ENCODE results near the gene STRA8. TPM values are rescaled to one million over a fixed set of nuclear protein-coding genes. Genes with fewer than 3 reads are reported as not detected.

STRA8 gene
- total RNA-seq, 1 experiment from 2014 or later = not detected

DNA sequence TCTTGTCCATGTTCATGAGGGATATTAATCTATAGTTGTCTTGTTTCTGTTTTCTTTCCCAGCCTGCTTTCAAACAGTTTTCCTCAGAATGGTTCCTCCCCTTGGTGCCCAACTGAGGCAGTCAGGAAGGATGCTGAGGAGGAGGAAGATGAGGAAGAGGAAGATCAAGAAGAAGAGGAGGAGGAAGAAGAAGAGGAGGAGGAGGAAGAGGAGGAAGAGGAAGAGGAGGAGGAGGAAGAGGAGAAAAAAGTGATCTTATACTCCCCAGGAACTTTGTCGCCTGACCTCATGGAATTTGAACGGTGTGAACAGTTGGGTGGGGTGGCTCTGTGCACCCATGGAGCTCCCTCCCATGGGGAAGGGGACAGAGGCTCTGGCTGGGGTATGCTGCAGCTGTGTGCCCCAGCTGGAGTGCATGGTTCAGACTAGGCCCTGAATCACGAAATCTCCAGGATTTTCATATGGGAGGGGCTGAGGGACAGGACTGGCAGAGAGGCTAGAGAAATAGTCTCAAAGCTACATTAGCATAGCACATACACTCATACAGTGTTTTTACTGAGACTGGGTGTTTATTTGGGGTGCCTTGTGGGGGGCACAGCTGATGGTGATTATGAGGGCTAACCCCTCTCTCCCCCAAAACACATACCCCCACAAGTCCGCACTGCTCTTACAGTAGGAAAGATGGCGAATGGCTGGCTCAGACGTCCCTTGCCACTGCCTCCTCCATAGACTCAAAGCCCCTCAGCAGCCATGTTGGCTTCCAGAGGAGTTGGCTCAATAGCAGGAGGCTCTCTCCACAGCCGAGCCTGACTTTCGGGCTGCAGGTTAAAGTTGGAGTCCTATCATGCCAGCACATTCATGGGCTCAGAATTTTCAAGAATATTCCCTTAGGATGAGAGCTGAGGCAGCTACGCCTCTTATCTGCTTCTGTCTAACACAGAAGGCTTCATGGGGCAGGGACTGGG lies 11.9 kb downstream of the STRA8 start:
- no peaks in the 10 kb centered on the region for H3K4me1 ChIP-seq (ENCODE audit: insufficient read depth, low read length)
- POLR2A ChIA-PET (ENCODE audit: unreplicated experiment) = no interaction called here
- H3K4me2 ChIP-seq (ENCODE audit: low read length) = no peak overlapping the region
- no TSS peak for BruUV-seq (replicated peaks)
- intact Hi-C loops (cut with micrococcal nuclease) = no loop called here
- no peak overlapping the region for H3K9ac ChIP-seq (ENCODE audit: low read length)
- H3K9me3 ChIP-seq (ENCODE audit: low read length) = no peaks in the 10 kb centered on the region
- H3K27me3 ChIP-seq (ENCODE audit: low read length) = no peaks in the 10 kb centered on the region
- H3F3A ChIP-seq (ENCODE audit: low read length, unreplicated experiment) = no peaks in the 10 kb centered on the region
- no peaks in the 10 kb centered on the region for H3K79me2 ChIP-seq (ENCODE audit: low read length)
- no peaks in the 10 kb centered on the region for H3K9me2 ChIP-seq (replicated peaks; ENCODE audit: low read length)
- CTCF ChIA-PET = no interaction called here
- no peak overlapping the region for H2AFZ ChIP-seq (ENCODE audit: low read length)
- TF ChIP-seq, protein P1, sequence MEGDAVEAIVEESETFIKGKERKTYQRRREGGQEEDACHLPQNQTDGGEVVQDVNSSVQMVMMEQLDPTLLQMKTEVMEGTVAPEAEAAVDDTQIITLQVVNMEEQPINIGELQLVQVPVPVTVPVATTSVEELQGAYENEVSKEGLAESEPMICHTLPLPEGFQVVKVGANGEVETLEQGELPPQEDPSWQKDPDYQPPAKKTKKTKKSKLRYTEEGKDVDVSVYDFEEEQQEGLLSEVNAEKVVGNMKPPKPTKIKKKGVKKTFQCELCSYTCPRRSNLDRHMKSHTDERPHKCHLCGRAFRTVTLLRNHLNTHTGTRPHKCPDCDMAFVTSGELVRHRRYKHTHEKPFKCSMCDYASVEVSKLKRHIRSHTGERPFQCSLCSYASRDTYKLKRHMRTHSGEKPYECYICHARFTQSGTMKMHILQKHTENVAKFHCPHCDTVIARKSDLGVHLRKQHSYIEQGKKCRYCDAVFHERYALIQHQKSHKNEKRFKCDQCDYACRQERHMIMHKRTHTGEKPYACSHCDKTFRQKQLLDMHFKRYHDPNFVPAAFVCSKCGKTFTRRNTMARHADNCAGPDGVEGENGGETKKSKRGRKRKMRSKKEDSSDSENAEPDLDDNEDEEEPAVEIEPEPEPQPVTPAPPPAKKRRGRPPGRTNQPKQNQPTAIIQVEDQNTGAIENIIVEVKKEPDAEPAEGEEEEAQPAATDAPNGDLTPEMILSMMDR (conservative IDR thresholded peaks at IDR 0.05; ENCODE audit: low read depth, low read length) = no peak
- TF ChIP-seq EZH2 (IDR thresholded peaks at IDR 0.05; ENCODE audit: low read length, unreplicated experiment) (no peak), EZH2phosphoT487 (IDR thresholded peaks at IDR 0.05; ENCODE audit: borderline replicate concordance, low read length) (no peak)
- ATAC-seq = no peak
- no peak overlapping the region for H3K4me3 ChIP-seq (ENCODE audit: low read length)
- H3K27ac ChIP-seq (ENCODE audit: low read length) = no peak overlapping the region
- H3K36me3 ChIP-seq (ENCODE audit: low read depth, low read length) = no peaks in the 10 kb centered on the region
- H4K20me1 ChIP-seq (ENCODE audit: low read length) = no peaks in the 10 kb centered on the region
- DNase-seq = no peak

DNA sequence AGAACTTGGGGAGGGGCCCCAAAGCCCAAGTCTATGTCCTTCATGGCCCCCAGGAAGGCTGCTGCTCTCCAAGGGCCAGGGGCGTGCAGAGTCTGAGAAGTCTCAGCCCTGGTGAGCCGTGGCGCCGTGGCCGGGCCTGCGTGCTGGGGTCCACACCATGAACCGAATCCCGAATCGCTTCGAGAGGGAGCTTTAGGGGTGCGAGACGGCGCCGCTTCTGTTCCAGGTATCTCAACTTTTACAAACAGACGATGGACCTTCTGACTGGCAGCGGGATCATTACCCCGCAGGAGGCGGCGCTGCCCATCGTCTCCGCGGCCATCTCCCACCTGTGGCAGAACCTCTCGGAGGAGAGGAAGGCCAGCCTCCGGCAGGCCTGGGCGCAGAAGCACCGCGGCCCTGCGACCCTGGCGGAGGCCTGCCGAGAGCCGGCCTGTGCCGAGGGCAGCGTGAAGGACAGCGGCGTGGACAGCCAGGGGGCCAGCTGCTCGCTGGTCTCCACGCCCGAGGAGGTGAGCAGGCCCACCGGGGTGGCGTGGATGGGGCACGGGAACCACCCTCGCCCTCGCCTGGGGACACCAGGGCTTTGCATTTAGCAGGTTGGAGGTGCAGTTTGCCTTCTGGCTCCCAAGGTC lies 12.7 kb downstream of the STRA8 start:
- H3K9ac ChIP-seq (ENCODE audit: low read length) = no peak overlapping the region
- no peaks in the 10 kb centered on the region for H4K20me1 ChIP-seq (ENCODE audit: low read length)
- no peaks in the 10 kb centered on the region for H3K79me2 ChIP-seq (ENCODE audit: low read length)
- no peak overlapping the region for H2AFZ ChIP-seq (ENCODE audit: low read length)
- no TSS peak for BruUV-seq (replicated peaks)
- intact Hi-C loops (cut with micrococcal nuclease) = no loop called here
- ATAC-seq (no peak), DNase-seq (no peak)
- no peaks in the 10 kb centered on the region for H3F3A ChIP-seq (ENCODE audit: low read length, unreplicated experiment)
- ChIA-PET CTCF (no interaction called here), POLR2A (ENCODE audit: unreplicated experiment) (no interaction called here)
- H3K4me1 ChIP-seq (ENCODE audit: insufficient read depth, low read length) = no peaks in the 10 kb centered on the region
- no peaks in the 10 kb centered on the region for H3K36me3 ChIP-seq (ENCODE audit: low read depth, low read length)
- H3K4me3 ChIP-seq (ENCODE audit: low read length) = no peak overlapping the region
- H3K9me2 ChIP-seq (replicated peaks; ENCODE audit: low read length) = no peaks in the 10 kb centered on the region
- no peak for TF ChIP-seq EZH2phosphoT487 (IDR thresholded peaks at IDR 0.05; ENCODE audit: borderline replicate concordance, low read length)
- no peaks in the 10 kb centered on the region for H3K27me3 ChIP-seq (ENCODE audit: low read length)
- no peak overlapping the region for H3K27ac ChIP-seq (ENCODE audit: low read length)
- H3K9me3 ChIP-seq (ENCODE audit: low read length) = no peaks in the 10 kb centered on the region
- no peak overlapping the region for H3K4me2 ChIP-seq (ENCODE audit: low read length)

DNA sequence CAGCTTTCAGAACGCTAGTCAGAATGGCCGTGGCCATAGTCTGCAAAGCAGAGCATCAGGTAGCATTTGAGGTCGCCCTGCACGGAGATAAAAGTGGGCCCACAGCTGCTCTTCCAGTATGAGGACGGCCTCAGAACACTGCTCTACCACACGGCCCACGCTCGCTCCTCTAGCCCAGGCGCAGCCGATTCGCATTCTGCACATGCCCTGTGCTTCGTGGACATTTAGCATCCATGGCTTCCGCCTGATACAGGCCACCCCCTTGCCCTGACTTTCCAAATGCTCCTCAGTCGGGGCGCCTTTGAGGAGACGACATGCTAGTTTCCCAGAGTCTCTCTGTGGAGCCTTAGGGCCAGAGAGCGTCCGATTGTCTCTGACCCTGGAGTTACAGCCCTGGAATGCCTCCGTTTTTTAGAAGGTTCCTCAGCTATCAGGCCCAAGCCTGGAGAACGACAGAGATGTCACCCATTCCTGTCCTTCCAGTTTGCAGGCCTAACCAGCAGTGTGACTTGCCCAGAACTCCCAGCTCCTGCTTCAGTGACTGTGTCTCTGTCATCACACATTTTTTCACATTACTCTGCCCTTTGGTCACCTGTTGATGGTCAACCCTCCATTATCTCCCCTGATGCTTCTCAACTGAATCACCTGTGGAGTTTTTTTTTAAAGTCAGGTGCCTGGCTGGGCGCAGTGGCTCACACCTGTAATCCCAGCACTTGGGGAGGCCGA lies 14.3 kb downstream of the STRA8 start:
- DNase-seq (no peak), ATAC-seq (no peak)
- intact Hi-C loops (cut with micrococcal nuclease) = no loop called here
- no peaks in the 10 kb centered on the region for H3K36me3 ChIP-seq (ENCODE audit: low read depth, low read length)
- no peak overlapping the region for H3K4me2 ChIP-seq (ENCODE audit: low read length)
- H3K4me1 ChIP-seq (ENCODE audit: insufficient read depth, low read length) = no peaks in the 10 kb centered on the region
- no peaks in the 10 kb centered on the region for H3K79me2 ChIP-seq (ENCODE audit: low read length)
- no peak overlapping the region for H3K9ac ChIP-seq (ENCODE audit: low read length)
- H3K9me2 ChIP-seq (replicated peaks; ENCODE audit: low read length) = no peaks in the 10 kb centered on the region
- H3K27me3 ChIP-seq (ENCODE audit: low read length) = no peaks in the 10 kb centered on the region
- H3K27ac ChIP-seq (ENCODE audit: low read length) = no peak overlapping the region
- no peak overlapping the region for H3K4me3 ChIP-seq (ENCODE audit: low read length)
- TF ChIP-seq, protein P1 (conservative IDR thresholded peaks at IDR 0.05; ENCODE audit: low read depth, low read length) = no peak
- no peak for TF ChIP-seq EZH2phosphoT487 (IDR thresholded peaks at IDR 0.05; ENCODE audit: borderline replicate concordance, low read length)
- no peak for TF ChIP-seq EZH2 (IDR thresholded peaks at IDR 0.05; ENCODE audit: low read length, unreplicated experiment)
- POLR2A ChIA-PET (ENCODE audit: unreplicated experiment) = interaction anchor here (0.7 kb wide), 1 partner anchor 628 kb away, joined by 4 read pairs; no protein-coding TSS in a partner anchor
- H4K20me1 ChIP-seq (ENCODE audit: low read length) = no peaks in the 10 kb centered on the region
- H3K9me3 ChIP-seq (ENCODE audit: low read length) = no peaks in the 10 kb centered on the region
- no TSS peak for BruUV-seq (replicated peaks)
- no peak overlapping the region for H2AFZ ChIP-seq (ENCODE audit: low read length)
- no peaks in the 10 kb centered on the region for H3F3A ChIP-seq (ENCODE audit: low read length, unreplicated experiment)
- CTCF ChIA-PET = no interaction called here

All from PC-3 (cell line).